HepG2 (cell line): ENCODE measurements around the gene FBN2.

Experiments used
- KDM1A ChIP-seq: IDR thresholded peaks from 2 replicates; pipeline ENCODE4 v1.6.1; 2016; ENCODE audit warnings: missing compliant biosample characterization
- RNF2 ChIP-seq: fragments of 450-650 bp; conservative IDR thresholded peaks from 2 replicates; pipeline ENCODE4 v1.6.1; 2016; ENCODE audit warnings: low read depth
- ZNF709 ChIP-seq: sonication (generic); formaldehyde crosslinking; IDR thresholded peaks from 2 replicates; pipeline ENCODE4 v1.5.0; 2020; ENCODE audit warnings: mild to moderate bottlenecking, missing genetic modification reagents

- TF ChIP-seq KDM1A (CRISPR knock-in tag) (no peak), ZNF709 (CRISPR knock-in tag) (no peak), RNF2 (no peak)
Observed at GRCh38 chr5:128490761-128491160, 47.3 kb downstream of the FBN2 start.
